Activated CD4-positive, alpha-beta T cell treated with anti-CD3 and anti-CD28 coated beads, Interleukin-2, amount 50 U/mL, for 16 hours (primary cell): ENCODE measurements around the gene TEX52.
A peak's percentile ranks its signal among the peaks of the same experiment; 100 is the strongest.
"Not testable (repeated sequence)": the region's sequence is repeated elsewhere in the genome, so short reads cannot be mapped to it uniquely, and the experiment has no call there.

Experiments
- DNase-seq: peaks from one replicate; pipeline ENCODE4 v3.0.0-alpha.2; 2020

The TEX52 gene

GRCh38 chr12:2857021-2857431 is at the start of gene TEX52:
TEX52 (minus strand) TSS chr12:2857039; CDS start chr12:2857026, 13 bp downstream.
- DNase-seq, result no peak

- DNase-seq, result no peak
Observed at GRCh38 chr12:2904260-2904659, 47.4 kb upstream of the TEX52 start.

- DNase-seq, result no peak
Observed at GRCh38 chr12:2902272-2902880, 45.5 kb upstream of the TEX52 start.

GRCh38 chr12:2900642-2901041 is 43.8 kb upstream of the TEX52 start:
- no peak for DNase-seq

GRCh38 chr12:2897418-2897817 is 40.6 kb upstream of the TEX52 start:
- DNase-seq, result no peak

- DNase-seq, result no peak
Observed at GRCh38 chr12:2895511-2895910, 38.7 kb upstream of the TEX52 start.

GRCh38 chr12:2895051-2895451 is 38.2 kb upstream of the TEX52 start:
- no peak for DNase-seq

GRCh38 chr12:2893007-2893406 is 36.2 kb upstream of the TEX52 start:
- DNase-seq, result no peak

- no peak for DNase-seq
Observed at GRCh38 chr12:2892246-2892645, 35.4 kb upstream of the TEX52 start.

GRCh38 chr12:2891240-2892053 is 34.6 kb upstream of the TEX52 start:
- no peak for DNase-seq

- peak; percentile 98 for DNase-seq
Observed at GRCh38 chr12:2890388-2891239, 33.8 kb upstream of the TEX52 start, which contains the start of gene TULP3. TULP3 (plus strand) TSS chr12:2890891; CDS start chr12:2890948, 57 bp downstream.

- no peak for DNase-seq
Observed at GRCh38 chr12:2890001-2890387, 33.2 kb upstream of the TEX52 start.

GRCh38 chr12:2886768-2887450 is 30.1 kb upstream of the TEX52 start:
- no peak for DNase-seq

GRCh38 chr12:2884810-2885209 is 28.0 kb upstream of the TEX52 start:
- no peak for DNase-seq

- DNase-seq, result peak; percentile 48
Observed at GRCh38 chr12:2879853-2880252, 23.0 kb upstream of the TEX52 start.

GRCh38 chr12:2877953-2878732 is 21.3 kb upstream of the TEX52 start:
- no peak for DNase-seq

GRCh38 chr12:2877047-2877952 is 20.5 kb upstream of the TEX52 start, which contains the start of the genes FOXM1 and RHNO1:
FOXM1 (minus strand) TSS chr12:2877174; CDS start chr12:2874478, 2,696 bp downstream.
RHNO1 (plus strand) TSS chr12:2877223; CDS start chr12:2885367, 8,144 bp downstream.
- peak; percentile 90 for DNase-seq

GRCh38 chr12:2876431-2877046 is 19.7 kb upstream of the TEX52 start:
- DNase-seq, result peak; percentile 51

- DNase-seq, result not testable (repeated sequence)
Observed at GRCh38 chr12:2868986-2869632, 12.3 kb upstream of the TEX52 start.

GRCh38 chr12:2864198-2864597 is 7.4 kb upstream of the TEX52 start:
- no peak for DNase-seq
